ENCODE results near the gene MIA3.

DNA sequence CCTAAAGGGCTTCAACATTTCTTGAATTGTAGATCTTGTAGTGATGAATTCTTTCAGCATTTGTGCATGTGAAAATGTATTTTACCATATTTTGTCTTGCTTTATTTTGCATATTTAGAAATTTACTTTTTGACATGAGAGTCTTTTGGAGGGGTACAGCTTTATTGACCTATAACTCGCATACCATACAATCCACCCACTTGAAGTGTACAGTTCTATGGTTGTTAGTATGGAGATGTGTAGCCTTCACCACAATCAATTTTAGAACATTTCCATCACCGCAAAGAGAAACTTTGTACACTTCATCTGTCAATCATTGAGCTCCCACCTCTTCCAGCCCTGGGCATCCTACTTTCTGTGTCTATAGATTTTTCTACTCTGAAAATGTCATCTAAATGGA, 7.2 kb upstream of the MIA3 start:
- TF ChIP-seq CTCF (conservative IDR thresholded peaks at IDR 0.05; ENCODE audit: low read depth in 2 of 2) (no peak), REST (IDR thresholded peaks at IDR 0.05; ENCODE audit: unreplicated experiment) (no peak), POLR2AphosphoS5 (IDR thresholded peaks at IDR 0.05; ENCODE audit: low read depth) (no peak), EZH2phosphoT487 (IDR thresholded peaks at IDR 0.05; ENCODE audit: unreplicated experiment) (no peak), EZH2 (IDR thresholded peaks at IDR 0.05; ENCODE audit: low read depth, unreplicated experiment) (no peak), CREB1 (CRISPR knock-in tag; IDR thresholded peaks at IDR 0.05; ENCODE audit: low read depth) (no peak), ZNF331 (CRISPR knock-in tag; IDR thresholded peaks at IDR 0.05; ENCODE audit: low read depth) (no peak), JUNB (IDR thresholded peaks at IDR 0.05; ENCODE audit: unreplicated experiment) (no peak), ZNF462 (CRISPR knock-in tag; IDR thresholded peaks at IDR 0.05) (no peak), ETS1 (IDR thresholded peaks at IDR 0.05) (no peak), NANOG (IDR thresholded peaks at IDR 0.05; ENCODE audit: borderline replicate concordance) (no peak), STAT1 (IDR thresholded peaks at IDR 0.05; ENCODE audit: unreplicated experiment) (no peak), ZNF114 (CRISPR knock-in tag; IDR thresholded peaks at IDR 0.05) (no peak)
